Activated CD4-positive, alpha-beta memory T cell treated with anti-CD3 and anti-CD28 coated beads for 36 hours (primary cell): ENCODE results near the gene SNX22. TPM values are rescaled to one million over a fixed set of nuclear protein-coding genes. Genes with fewer than 3 reads are reported as not detected.
"Not testable (repeated sequence)": the region's sequence is repeated elsewhere in the genome, so short reads cannot be mapped to it uniquely, and the experiment has no call there.

Source experiments
- CTCF ChIA-PET: fragments of 350-600 bp; sonication (Branson Sonifier 250); formaldehyde crosslinking; loops from one replicate; lab custom pipeline; 2021; ENCODE audit warnings: antibody characterized with exemption, inconsistent platforms; lab: Charles Lee
- POLR2A ChIA-PET: fragments of 350-600 bp; sonication (Branson Sonifier 250); formaldehyde crosslinking; loops from one replicate; lab custom pipeline; 2021; ENCODE audit warnings: antibody characterized with exemption; lab: Charles Lee
- DNase-seq: peaks from one replicate; pipeline ENCODE4 v3.0.0-alpha.2; 2020
- H3K27ac Mint-ChIP-seq: one replicate; pipeline ENCODE4 v1.8.0; 2021; ENCODE audit warnings: mixed read lengths
- H3K27me3 Mint-ChIP-seq: one replicate; pipeline ENCODE4 v1.8.0; 2021; ENCODE audit warnings: mixed read lengths
- H3K36me3 Mint-ChIP-seq: one replicate; pipeline ENCODE4 v1.8.0; 2021; ENCODE audit warnings: mixed read lengths
- H3K4me1 Mint-ChIP-seq: one replicate; pipeline ENCODE4 v1.8.0; 2021; ENCODE audit warnings: low read depth, mixed read lengths
- H3K4me3 Mint-ChIP-seq: one replicate; pipeline ENCODE4 v1.8.0; 2021; ENCODE audit warnings: mild to moderate bottlenecking, mixed read lengths
- H3K9me3 Mint-ChIP-seq: one replicate; pipeline ENCODE4 v1.8.0; 2021; ENCODE audit warnings: mixed read lengths
- intact Hi-C: fragments of 100-400 bp; cut with micrococcal nuclease; formaldehyde crosslinking; loops from one replicate; pipeline ENCODE4 v1.15.1; 2023
- total RNA-seq, 2 experiments: library from RNA; stranded (reverse); gene quantifications; one replicate each; pipeline ENCODE4 v1.2.3, GENCODE V29; 2021

Gene SNX22
- total RNA-seq, 2 experiments from 2014 or later, result 0.38 to 0.68 TPM

DNA sequence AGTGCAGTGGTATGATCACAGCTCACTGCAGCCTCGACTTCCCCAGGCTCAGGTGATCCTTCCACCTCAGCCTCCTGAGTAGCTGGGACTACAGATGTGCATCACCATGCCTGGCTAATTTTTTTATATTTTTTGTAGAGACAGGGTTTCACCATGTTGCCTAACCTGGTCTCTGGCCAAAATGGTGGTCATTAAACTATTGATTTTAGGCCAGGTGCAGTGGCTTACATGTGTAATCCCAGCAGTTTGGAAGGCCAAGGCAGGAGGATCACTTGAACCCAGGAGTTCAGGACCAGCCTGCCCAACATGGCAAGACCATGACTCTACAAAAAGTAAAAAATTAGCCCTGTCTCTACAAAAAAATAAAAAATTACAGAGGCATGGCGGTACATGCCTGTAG, 31.2 kb upstream of the SNX22 start:
- H3K4me1 Mint-ChIP-seq, H3K4me3 Mint-ChIP-seq, DNase-seq, H3K9me3 Mint-ChIP-seq, intact Hi-C loops, H3K27me3 Mint-ChIP-seq, POLR2A ChIA-PET, H3K27ac Mint-ChIP-seq: not testable (repeated sequence)
- peaks cover 36% of the 10 kb centered on the region for H3K36me3 Mint-ChIP-seq
- CTCF ChIA-PET, result interaction anchor here (3.3 kb wide), 1 partner anchor 33 kb away, joined by 12 read pairs; no protein-coding TSS in a partner anchor

GRCh38 chr15:64121614-64122013, 29.9 kb upstream of the SNX22 start:
- H3K27me3 Mint-ChIP-seq, result no peaks in the 10 kb centered on the region
- H3K9me3 Mint-ChIP-seq, result no peaks in the 10 kb centered on the region
- DNase-seq, result no peak
- intact Hi-C loops, result no loop called here
- CTCF ChIA-PET, result interaction anchor here (0.6 to 0.7 kb wide), 2 partner anchors 16 to 31 kb away, joined by 3 to 5 read pairs; no protein-coding TSS in a partner anchor
- peaks cover 40% of the 10 kb centered on the region for H3K36me3 Mint-ChIP-seq
- no peaks in the 10 kb centered on the region for H3K4me1 Mint-ChIP-seq
- H3K27ac Mint-ChIP-seq, result no peak overlapping the region
- no peak overlapping the region for H3K4me3 Mint-ChIP-seq
- POLR2A ChIA-PET, result no interaction called here

- intact Hi-C loops, result no loop called here
- no peaks in the 10 kb centered on the region for H3K9me3 Mint-ChIP-seq
- no peaks in the 10 kb centered on the region for H3K27me3 Mint-ChIP-seq
- ChIA-PET POLR2A (no interaction called here), CTCF (no interaction called here)
- no peaks in the 10 kb centered on the region for H3K4me1 Mint-ChIP-seq
- H3K27ac Mint-ChIP-seq, result no peak overlapping the region
- no peak for DNase-seq
- H3K4me3 Mint-ChIP-seq, result no peak overlapping the region
- H3K36me3 Mint-ChIP-seq, result peaks cover 41% of the 10 kb centered on the region
Observed at GRCh38 chr15:64122444-64122843, 29.1 kb upstream of the SNX22 start.

DNA sequence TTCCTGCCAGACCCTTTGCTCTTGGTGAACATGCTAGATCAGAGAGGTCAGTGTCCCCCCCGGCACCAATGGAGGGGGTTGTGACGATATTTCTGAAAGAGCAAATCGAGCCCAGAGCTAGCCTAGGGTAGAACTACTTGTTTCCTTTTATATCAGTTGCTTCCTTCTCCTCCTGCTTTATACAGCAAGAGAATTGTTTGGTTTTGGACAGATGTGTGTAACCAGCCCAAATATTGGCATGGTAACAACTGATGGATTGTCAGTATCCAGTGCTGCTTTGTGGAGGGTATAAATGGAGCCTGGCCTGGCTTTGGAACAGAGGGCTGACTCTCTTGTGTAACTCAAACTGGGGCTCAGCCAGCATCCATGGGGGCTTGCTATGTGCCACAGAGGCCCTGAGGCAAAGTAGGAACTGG, 28.6 kb upstream of the SNX22 start:
- H3K4me1 Mint-ChIP-seq, result no peaks in the 10 kb centered on the region
- CTCF ChIA-PET, result no interaction called here
- no peaks in the 10 kb centered on the region for H3K27me3 Mint-ChIP-seq
- no peak overlapping the region for H3K4me3 Mint-ChIP-seq
- DNase-seq, result no peak
- POLR2A ChIA-PET, result no interaction called here
- H3K9me3 Mint-ChIP-seq, result no peaks in the 10 kb centered on the region
- intact Hi-C loops, result no loop called here
- peaks cover 43% of the 10 kb centered on the region for H3K36me3 Mint-ChIP-seq
- H3K27ac Mint-ChIP-seq, result no peak overlapping the region

GRCh38 chr15:64125978-64126377, 25.6 kb upstream of the SNX22 start:
- CTCF ChIA-PET, result interaction anchor here (1.2 to 1.5 kb wide), 2 partner anchors 23 to 27 kb away, joined by 3 to 6 read pairs; no protein-coding TSS in a partner anchor
- Mint-ChIP-seq H3K4me3 (no peak overlapping the region), H3K27ac (no peak overlapping the region), H3K36me3 (peaks cover 36% of the 10 kb centered on the region), H3K4me1 (no peaks in the 10 kb centered on the region), H3K9me3 (no peaks in the 10 kb centered on the region), H3K27me3 (no peaks in the 10 kb centered on the region)
- intact Hi-C loops, result no loop called here
- no peak for DNase-seq
- POLR2A ChIA-PET, result no interaction called here

- ChIA-PET CTCF (no interaction called here), POLR2A (no interaction called here)
- Mint-ChIP-seq H3K27ac (no peak overlapping the region), H3K27me3 (no peaks in the 10 kb centered on the region), H3K36me3 (peaks cover 42% of the 10 kb centered on the region), H3K4me1 (no peaks in the 10 kb centered on the region), H3K4me3 (no peak overlapping the region), H3K9me3 (no peaks in the 10 kb centered on the region)
- DNase-seq, result no peak
- intact Hi-C loops, result no loop called here
Observed at GRCh38 chr15:64127521-64128270, 23.8 kb upstream of the SNX22 start.

DNA sequence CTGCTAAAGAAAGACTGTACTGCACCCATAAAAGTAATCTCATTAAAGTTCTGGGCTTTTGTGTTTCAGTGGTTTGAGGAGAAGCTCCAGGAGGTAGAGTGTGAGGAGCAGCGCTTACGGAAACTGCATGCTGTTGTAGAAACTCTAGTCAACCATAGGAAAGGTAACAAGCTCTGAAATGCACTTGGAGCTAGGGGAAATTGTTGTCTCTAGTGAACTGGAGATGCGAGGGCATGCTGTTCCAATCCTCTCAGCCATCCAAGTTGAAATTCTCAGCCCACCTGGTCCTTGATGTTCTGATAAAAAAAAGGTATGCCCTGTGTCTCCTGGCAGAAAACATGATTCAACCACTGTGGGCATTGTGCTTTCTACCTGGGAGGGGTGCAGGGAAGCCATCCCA, 21.4 kb upstream of the SNX22 start:
- CTCF ChIA-PET, result interaction anchor here (0.5 to 3.6 kb wide), 2 partner anchors 23 to 773 kb away, joined by 3 to 16 read pairs; no protein-coding TSS in a partner anchor

GRCh38 chr15:64131547-64131946, 20.0 kb upstream of the SNX22 start:
- Mint-ChIP-seq H3K4me3 (no peak overlapping the region), H3K9me3 (no peaks in the 10 kb centered on the region), H3K27me3 (no peaks in the 10 kb centered on the region), H3K27ac (no peak overlapping the region), H3K36me3 (peaks cover 38% of the 10 kb centered on the region), H3K4me1 (no peaks in the 10 kb centered on the region)
- CTCF ChIA-PET, result interaction anchor here (1.3 to 3.6 kb wide), 2 partner anchors 18 to 22 kb away, joined by 7 to 16 read pairs; no protein-coding TSS in a partner anchor
- DNase-seq, result no peak
- intact Hi-C loops, result no loop called here
- POLR2A ChIA-PET, result no interaction called here

More for the DNA sequence above, 21.4 kb upstream of the SNX22 start:
- POLR2A ChIA-PET, result no interaction called here
- no peak overlapping the region for H3K27ac Mint-ChIP-seq
- intact Hi-C loops, result no loop called here
- no peaks in the 10 kb centered on the region for H3K9me3 Mint-ChIP-seq
- no peaks in the 10 kb centered on the region for H3K4me1 Mint-ChIP-seq
- H3K4me3 Mint-ChIP-seq, result no peak overlapping the region
- DNase-seq, result no peak
- H3K27me3 Mint-ChIP-seq, result no peaks in the 10 kb centered on the region
- H3K36me3 Mint-ChIP-seq, result peaks cover 41% of the 10 kb centered on the region

DNA sequence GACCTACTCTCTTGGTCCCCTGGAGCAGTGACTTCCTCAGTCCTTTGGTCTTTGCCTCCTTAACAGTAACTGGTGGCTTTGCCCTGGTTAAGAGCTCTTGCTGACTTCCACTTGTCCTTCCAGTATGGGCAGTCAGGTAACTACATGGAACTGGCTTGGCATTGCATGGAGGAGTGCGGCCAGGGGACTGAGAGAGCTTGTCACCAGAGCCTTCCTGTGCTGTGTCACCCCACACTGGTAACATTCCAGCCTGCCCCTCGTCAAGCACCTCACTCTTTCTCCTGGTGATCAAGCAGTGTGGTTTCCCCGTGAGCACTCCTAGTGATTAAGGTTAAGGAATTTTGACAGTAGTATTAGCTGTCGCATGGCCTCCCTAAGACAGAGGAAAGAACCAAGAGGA, 19.3 kb upstream of the SNX22 start:
- H3K27ac Mint-ChIP-seq, result no peak overlapping the region
- no peak for DNase-seq
- H3K4me1 Mint-ChIP-seq, result no peaks in the 10 kb centered on the region
- no peaks in the 10 kb centered on the region for H3K27me3 Mint-ChIP-seq
- CTCF ChIA-PET, result interaction anchor here (3.6 kb wide), 1 partner anchor 21 kb away, joined by 16 read pairs; no protein-coding TSS in a partner anchor
- intact Hi-C loops, result no loop called here
- POLR2A ChIA-PET, result no interaction called here
- H3K4me3 Mint-ChIP-seq, result no peak overlapping the region
- no peaks in the 10 kb centered on the region for H3K9me3 Mint-ChIP-seq
- peaks cover 41% of the 10 kb centered on the region for H3K36me3 Mint-ChIP-seq

- POLR2A ChIA-PET, result no interaction called here
Observed at GRCh38 chr15:64133623-64134344, 17.7 kb upstream of the SNX22 start.

DNA sequence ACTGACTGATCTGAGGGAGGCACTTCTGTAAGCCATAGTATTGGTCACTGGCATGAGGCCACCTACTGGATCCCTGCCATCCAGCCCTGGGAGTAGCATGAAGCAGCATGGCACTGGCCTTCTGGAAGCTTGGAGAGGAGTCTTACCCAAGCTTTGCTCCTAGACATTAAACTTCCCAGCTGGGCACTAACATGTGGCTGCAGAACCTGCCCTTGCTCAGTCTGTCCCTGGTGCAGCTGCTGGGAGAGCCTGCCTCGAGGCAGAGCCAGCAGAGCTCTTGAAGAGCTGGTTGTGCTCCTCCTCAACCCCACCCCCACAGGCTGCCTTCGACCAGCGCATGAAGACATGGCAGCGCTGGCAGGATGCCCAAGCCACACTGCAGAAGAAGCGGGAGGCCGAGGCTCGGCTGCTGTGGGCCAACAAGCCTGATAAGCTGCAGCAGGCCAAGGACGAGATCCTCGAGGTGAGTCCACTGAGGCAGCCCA, 17.1 kb upstream of the SNX22 start:
- H3K36me3 Mint-ChIP-seq, result peaks cover 36% of the 10 kb centered on the region
- DNase-seq, result no peak
- intact Hi-C loops, result no loop called here

More at GRCh38 chr15:64133623-64134344, 17.7 kb upstream of the SNX22 start:
- no peak overlapping the region for H3K27ac Mint-ChIP-seq
- CTCF ChIA-PET, result no interaction called here
- H3K4me3 Mint-ChIP-seq, result no peak overlapping the region
- no peaks in the 10 kb centered on the region for H3K9me3 Mint-ChIP-seq
- no peaks in the 10 kb centered on the region for H3K4me1 Mint-ChIP-seq
- intact Hi-C loops, result no loop called here
- no peak for DNase-seq
- no peaks in the 10 kb centered on the region for H3K27me3 Mint-ChIP-seq
- peaks cover 36% of the 10 kb centered on the region for H3K36me3 Mint-ChIP-seq

GRCh38 chr15:64136347-64136746, 15.2 kb upstream of the SNX22 start:
- POLR2A ChIA-PET, result no interaction called here
- Mint-ChIP-seq H3K4me3 (no peak overlapping the region), H3K9me3 (no peaks in the 10 kb centered on the region), H3K36me3 (peaks cover 30% of the 10 kb centered on the region), H3K4me1 (no peaks in the 10 kb centered on the region), H3K27me3 (no peaks in the 10 kb centered on the region), H3K27ac (no peak overlapping the region)
- intact Hi-C loops, result no loop called here
- no peak for DNase-seq
- CTCF ChIA-PET, result no interaction called here

More for the DNA sequence above, 17.1 kb upstream of the SNX22 start:
- no peak overlapping the region for H3K4me3 Mint-ChIP-seq
- POLR2A ChIA-PET, result no interaction called here
- no peaks in the 10 kb centered on the region for H3K9me3 Mint-ChIP-seq
- CTCF ChIA-PET, result no interaction called here
- no peaks in the 10 kb centered on the region for H3K27me3 Mint-ChIP-seq
- no peaks in the 10 kb centered on the region for H3K4me1 Mint-ChIP-seq
- no peak overlapping the region for H3K27ac Mint-ChIP-seq
